ENCODE data around the gene MYO1C. TPM values are rescaled to one million over a fixed set of nuclear protein-coding genes. Genes with fewer than 3 reads are reported as not detected.

The MYO1C gene
- total RNA-seq, 1 experiment from 2014 or later = 251 TPM

DNA sequence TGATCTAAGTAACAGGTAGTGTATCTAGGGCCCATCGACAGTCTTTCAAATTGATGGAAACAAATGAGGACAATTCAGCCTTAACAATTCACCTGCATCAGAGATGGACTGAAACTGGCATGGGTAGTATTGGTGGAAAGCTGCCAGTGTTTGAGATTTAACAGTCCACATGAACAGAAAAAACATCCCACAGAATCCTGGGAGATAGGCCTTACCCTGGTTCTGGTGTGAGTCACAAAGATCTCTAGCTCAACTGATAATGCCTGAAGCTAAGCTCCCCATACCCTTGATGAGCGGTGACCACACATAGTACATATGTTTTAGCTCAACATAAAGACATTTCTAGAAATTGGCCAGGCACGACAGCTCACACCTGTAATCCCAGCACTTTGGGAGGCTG, 58.3 kb downstream of the MYO1C start:
- no peak overlapping the region for H3K27ac ChIP-seq (ENCODE audit: low read length)
- H3K4me1 ChIP-seq (ENCODE audit: control insufficient read depth, insufficient read depth, low read length) = peaks cover 5% of the 10 kb centered on the region; the same call in 1 of the 2 replicates
- ChIA-PET POLR2A (no interaction called here), CTCF (interaction anchor here (0.7 kb wide), 1 partner anchor 7 kb away, joined by 7 read pairs; no protein-coding TSS in a partner anchor)
- ATAC-seq (no peak), DNase-seq (ENCODE audit: low read depth, low spot score) (no peak)
- H3K36me3 ChIP-seq (ENCODE audit: control insufficient read depth, insufficient read depth, low read length) = peaks cover 12% of the 10 kb centered on the region
- in situ Hi-C loops (cut with HindIII; ENCODE audit: low pct_unique_long_range_greater_than_20kb, low sequenced_read_pairs) (no loop called here), intact Hi-C loops (cut with micrococcal nuclease; ENCODE audit: unreplicated experiment) (no loop called here)
- H3K4me3 ChIP-seq (ENCODE audit: low read depth in 2 of 2, low read length in 2 of 2) = no peak overlapping the region
- no TSS peak for BruUV-seq (replicated peaks)
- TF ChIP-seq CTCF (IDR thresholded peaks at IDR 0.05) (no peak), TCF7L2 (IDR thresholded peaks at IDR 0.05; ENCODE audit: low read depth, low read length) (no peak), SIN3A (IDR thresholded peaks at IDR 0.05; ENCODE audit: borderline replicate concordance, insufficient read depth, low read depth, low read length) (no peak), POLR2AphosphoS5 (IDR thresholded peaks at IDR 0.05; ENCODE audit: low read depth, low read length) (no peak)
- TF ChIP-seq, protein P1, sequence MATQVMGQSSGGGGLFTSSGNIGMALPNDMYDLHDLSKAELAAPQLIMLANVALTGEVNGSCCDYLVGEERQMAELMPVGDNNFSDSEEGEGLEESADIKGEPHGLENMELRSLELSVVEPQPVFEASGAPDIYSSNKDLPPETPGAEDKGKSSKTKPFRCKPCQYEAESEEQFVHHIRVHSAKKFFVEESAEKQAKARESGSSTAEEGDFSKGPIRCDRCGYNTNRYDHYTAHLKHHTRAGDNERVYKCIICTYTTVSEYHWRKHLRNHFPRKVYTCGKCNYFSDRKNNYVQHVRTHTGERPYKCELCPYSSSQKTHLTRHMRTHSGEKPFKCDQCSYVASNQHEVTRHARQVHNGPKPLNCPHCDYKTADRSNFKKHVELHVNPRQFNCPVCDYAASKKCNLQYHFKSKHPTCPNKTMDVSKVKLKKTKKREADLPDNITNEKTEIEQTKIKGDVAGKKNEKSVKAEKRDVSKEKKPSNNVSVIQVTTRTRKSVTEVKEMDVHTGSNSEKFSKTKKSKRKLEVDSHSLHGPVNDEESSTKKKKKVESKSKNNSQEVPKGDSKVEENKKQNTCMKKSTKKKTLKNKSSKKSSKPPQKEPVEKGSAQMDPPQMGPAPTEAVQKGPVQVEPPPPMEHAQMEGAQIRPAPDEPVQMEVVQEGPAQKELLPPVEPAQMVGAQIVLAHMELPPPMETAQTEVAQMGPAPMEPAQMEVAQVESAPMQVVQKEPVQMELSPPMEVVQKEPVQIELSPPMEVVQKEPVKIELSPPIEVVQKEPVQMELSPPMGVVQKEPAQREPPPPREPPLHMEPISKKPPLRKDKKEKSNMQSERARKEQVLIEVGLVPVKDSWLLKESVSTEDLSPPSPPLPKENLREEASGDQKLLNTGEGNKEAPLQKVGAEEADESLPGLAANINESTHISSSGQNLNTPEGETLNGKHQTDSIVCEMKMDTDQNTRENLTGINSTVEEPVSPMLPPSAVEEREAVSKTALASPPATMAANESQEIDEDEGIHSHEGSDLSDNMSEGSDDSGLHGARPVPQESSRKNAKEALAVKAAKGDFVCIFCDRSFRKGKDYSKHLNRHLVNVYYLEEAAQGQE (IDR thresholded peaks at IDR 0.05; ENCODE audit: insufficient read depth in 1 of 2, low read depth in 2 of 2, low read length in 1 of 2) = no peak
- H3K27me3 ChIP-seq (ENCODE audit: control insufficient read depth, insufficient read depth, low read length) = no peaks in the 10 kb centered on the region
- H3K9me3 ChIP-seq (ENCODE audit: control insufficient read depth, insufficient read depth, low read depth, low read length) = no peaks in the 10 kb centered on the region

DNA sequence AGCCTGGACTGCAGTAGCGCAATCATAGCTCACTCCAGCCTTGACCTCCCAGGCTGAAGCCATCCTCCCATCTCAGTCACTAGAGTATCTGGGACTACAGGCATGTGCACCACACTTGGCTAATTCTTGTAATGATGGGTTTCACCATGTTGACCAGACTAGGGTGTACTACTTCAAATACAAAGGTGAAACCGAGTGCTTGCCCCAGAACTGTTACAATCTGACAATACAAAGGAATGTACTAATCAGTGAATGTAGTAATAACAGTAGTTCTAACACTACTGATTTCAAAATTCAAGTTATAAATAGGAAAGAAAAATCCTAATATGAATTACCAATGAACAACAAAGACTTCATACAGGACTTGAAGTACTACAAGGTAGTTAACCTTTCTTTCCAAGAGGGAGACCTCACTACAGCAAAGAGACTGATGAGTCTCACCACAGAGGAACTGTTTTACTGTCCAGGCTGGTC, 60.8 kb downstream of the MYO1C start:
- DNase-seq (ENCODE audit: low read depth, low spot score) = no peak
- intact Hi-C loops (cut with micrococcal nuclease; ENCODE audit: unreplicated experiment) (no loop called here), in situ Hi-C loops (cut with HindIII; ENCODE audit: low pct_unique_long_range_greater_than_20kb, low sequenced_read_pairs) (no loop called here)
- Histone ChIP-seq H3K4me1 (ENCODE audit: control insufficient read depth, insufficient read depth, low read length) (no peaks in the 10 kb centered on the region), H3K9me3 (ENCODE audit: control insufficient read depth, insufficient read depth, low read depth, low read length) (no peaks in the 10 kb centered on the region), H3K36me3 (ENCODE audit: control insufficient read depth, insufficient read depth, low read length) (peaks cover 12% of the 10 kb centered on the region), H3K27me3 (ENCODE audit: control insufficient read depth, insufficient read depth, low read length) (no peaks in the 10 kb centered on the region), H3K27ac (ENCODE audit: low read length) (no peak overlapping the region), H3K4me3 (ENCODE audit: low read depth in 2 of 2, low read length in 2 of 2) (no peak overlapping the region)
- TF ChIP-seq, protein P1 (IDR thresholded peaks at IDR 0.05; ENCODE audit: insufficient read depth in 1 of 2, low read depth in 2 of 2, low read length in 1 of 2) = no peak
- TF ChIP-seq POLR2AphosphoS5 (IDR thresholded peaks at IDR 0.05; ENCODE audit: low read depth, low read length) (no peak), SIN3A (IDR thresholded peaks at IDR 0.05; ENCODE audit: borderline replicate concordance, insufficient read depth, low read depth, low read length) (no peak), CTCF (IDR thresholded peaks at IDR 0.05) (no peak), TCF7L2 (IDR thresholded peaks at IDR 0.05; ENCODE audit: low read depth, low read length) (no peak)
- ChIA-PET CTCF (no interaction called here), POLR2A (no interaction called here)
- no peak for ATAC-seq
- BruUV-seq (replicated peaks) = no TSS peak
